Fibroblast of skin of abdomen (primary cell): ENCODE data around the gene DHX40.
"Not testable (repeated sequence)": the region's sequence is repeated elsewhere in the genome, so short reads cannot be mapped to it uniquely, and the experiment has no call there.

Experiments used
- DNase-seq: peaks from one replicate; pipeline ENCODE4 v3.0.0-alpha.2; 2013

DHX40 gene

GRCh38 chr17:59565959-59566324, 532 bp downstream of the DHX40 start:
- peak; percentile 74 for DNase-seq

GRCh38 chr17:59569151-59569550, 3.7 kb downstream of the DHX40 start:
- not testable (repeated sequence) for DNase-seq

GRCh38 chr17:59572301-59572924, 7.0 kb downstream of the DHX40 start:
- DNase-seq: peak; percentile 21

GRCh38 chr17:59584168-59584567, 18.8 kb downstream of the DHX40 start:
- DNase-seq: not testable (repeated sequence)

- no peak for DNase-seq
Measured at GRCh38 chr17:59600169-59600568, 34.8 kb downstream of the DHX40 start.

- no peak for DNase-seq
Measured at GRCh38 chr17:59601130-59601529, 35.7 kb downstream of the DHX40 start.

GRCh38 chr17:59607061-59607460, 41.7 kb downstream of the DHX40 start:
- DNase-seq: no peak

- DNase-seq: no peak
Measured at GRCh38 chr17:59607817-59608403, 42.5 kb downstream of the DHX40 start.

GRCh38 chr17:59611503-59611902, 46.1 kb downstream of the DHX40 start:
- DNase-seq: no peak

- no peak for DNase-seq
Measured at GRCh38 chr17:59616253-59616920, 51.0 kb downstream of the DHX40 start.

GRCh38 chr17:59617156-59617732, 51.8 kb downstream of the DHX40 start:
- no peak for DNase-seq

GRCh38 chr17:59619035-59619297, 53.6 kb downstream of the DHX40 start:
- no peak for DNase-seq

GRCh38 chr17:59619298-59620063, 54.1 kb downstream of the DHX40 start, which contains the start of gene CLTC:
Gene CLTC (plus strand): TSS chr17:59619895. CDS start chr17:59620132, 237 bp downstream.
- DNase-seq: peak; percentile 99

GRCh38 chr17:59620064-59620359, 54.6 kb downstream of the DHX40 start:
- DNase-seq: no peak

GRCh38 chr17:59620518-59621259, 55.3 kb downstream of the DHX40 start:
- DNase-seq: peak; percentile 27

GRCh38 chr17:59621771-59622170, 56.4 kb downstream of the DHX40 start:
- DNase-seq: peak; percentile 20

- no peak for DNase-seq
Measured at GRCh38 chr17:59623151-59623550, 57.7 kb downstream of the DHX40 start.

- no peak for DNase-seq
Measured at GRCh38 chr17:59626756-59627155, 61.3 kb downstream of the DHX40 start.

GRCh38 chr17:59627274-59627673, 61.9 kb downstream of the DHX40 start:
- DNase-seq: no peak

GRCh38 chr17:59627770-59628171, 62.4 kb downstream of the DHX40 start:
- no peak for DNase-seq

GRCh38 chr17:59629174-59629573, 63.8 kb downstream of the DHX40 start:
- no peak for DNase-seq

GRCh38 chr17:59631276-59631675, 65.9 kb downstream of the DHX40 start:
- DNase-seq: no peak

- DNase-seq: no peak
Measured at GRCh38 chr17:59632398-59632797, 67.0 kb downstream of the DHX40 start.
